ENCODE measurements around the gene CSNK1G2.

- no peak for TF ChIP-seq CTCF (IDR thresholded peaks at IDR 0.05)
- no peak for TF ChIP-seq ZFX (IDR thresholded peaks at IDR 0.05; ENCODE audit: borderline replicate concordance)
These were observed 29.2 kb downstream of the CSNK1G2 start for GRCh38 chr19:1970003-1970805.
